ENCODE measurements around the gene SCGB1A1. TPM values are rescaled to one million over a fixed set of nuclear protein-coding genes. Genes with fewer than 3 reads are reported as not detected.

Gene SCGB1A1
- polyA plus RNA-seq, 3 donors, result not detected

GRCh38 chr11:62456630-62457029, 37.8 kb downstream of the SCGB1A1 start:
- Histone ChIP-seq H3K79me2 (ENCODE audit: insufficient read depth, low read length) (no peaks in the 10 kb centered on the region), H2AFZ (ENCODE audit: insufficient read depth, low read depth, low read length, poor library complexity, severe bottlenecking) (no peak overlapping the region), H4K20me1 (ENCODE audit: insufficient read depth, low read length) (no peaks in the 10 kb centered on the region), H3K9me3 (replicated peaks in 1 of 2; ENCODE audit: control insufficient read depth in 1 of 2, insufficient read depth in 1 of 2, low read length in 2 of 2) (no peaks in the 10 kb centered on the region), H3K4me3 (replicated peaks in 1 of 3; ENCODE audit: low read depth in 2 of 3, low read length in 3 of 3) (no peak overlapping the region), H3K27me3 (ENCODE audit: control insufficient read depth in 2 of 2, insufficient read depth in 2 of 2, low read length in 2 of 2) (no peaks in the 10 kb centered on the region), H3K36me3 (replicated peaks in 1 of 2; ENCODE audit: control insufficient read depth in 1 of 2, insufficient read depth in 2 of 2, low read length in 2 of 2) (no peaks in the 10 kb centered on the region), H3K27ac (ENCODE audit: low read depth in 1 of 2, low read length in 2 of 2) (peak overlapping the region in 1 of 2 donors; percentile 81), H3K9ac (ENCODE audit: insufficient read depth, low read length, poor library complexity, severe bottlenecking) (no peak overlapping the region), H3K4me2 (replicated peaks; ENCODE audit: extremely low read depth, low read length, poor library complexity, severe bottlenecking) (no peak overlapping the region), H3K4me1 (ENCODE audit: control insufficient read depth in 1 of 2, insufficient read depth in 2 of 2, low read length in 2 of 2) (peaks cover 26 to 55% of the 10 kb centered on the region in 2 donors)
- TF ChIP-seq CTCF (IDR thresholded peaks at IDR 0.05), result no peak
- Mint-ChIP-seq H3K27ac (peak overlapping the region in 2 of 7 donors; percentile 77 to 89), H3K27me3 (ENCODE audit: low read depth in 3 of 3) (peaks cover 0 to 7% (median 0%) of the 10 kb centered on the region in 3 donors), H3K4me3 (no peak overlapping the region), H3K9me3 (peaks cover 0 to 4% (median 1%) of the 10 kb centered on the region in 7 donors), H3K36me3 (peaks cover 2 to 6% of the 10 kb centered on the region in 2 donors), H3K4me1 (peaks cover 32% of the 10 kb centered on the region)
- no peak for DNase-seq
- no CpG with 5 or more reads among the region's 4 CpGs for WGBS (ENCODE audit: insufficient coverage)
- intact Hi-C loops (cut with micrococcal nuclease), result no loop called here

GRCh38 chr11:62457478-62457877, 38.6 kb downstream of the SCGB1A1 start:
- Histone ChIP-seq H3K9me3 (replicated peaks in 1 of 2; ENCODE audit: control insufficient read depth in 1 of 2, insufficient read depth in 1 of 2, low read length in 2 of 2) (no peaks in the 10 kb centered on the region), H4K20me1 (ENCODE audit: insufficient read depth, low read length) (no peaks in the 10 kb centered on the region), H3K36me3 (replicated peaks in 1 of 2; ENCODE audit: control insufficient read depth in 1 of 2, insufficient read depth in 2 of 2, low read length in 2 of 2) (no peaks in the 10 kb centered on the region), H3K4me2 (replicated peaks; ENCODE audit: extremely low read depth, low read length, poor library complexity, severe bottlenecking) (peak overlapping the region; percentile 39), H3K4me3 (replicated peaks in 1 of 3; ENCODE audit: low read depth in 2 of 3, low read length in 3 of 3) (peak overlapping the region in 1 of 3 experiments; percentile 41), H3K27me3 (ENCODE audit: control insufficient read depth in 2 of 2, insufficient read depth in 2 of 2, low read length in 2 of 2) (no peaks in the 10 kb centered on the region), H3K79me2 (ENCODE audit: insufficient read depth, low read length) (no peaks in the 10 kb centered on the region), H3K9ac (ENCODE audit: insufficient read depth, low read length, poor library complexity, severe bottlenecking) (no peak overlapping the region), H2AFZ (ENCODE audit: insufficient read depth, low read depth, low read length, poor library complexity, severe bottlenecking) (peak overlapping the region; percentile 71), H3K4me1 (ENCODE audit: control insufficient read depth in 1 of 2, insufficient read depth in 2 of 2, low read length in 2 of 2) (peaks cover 35 to 64% of the 10 kb centered on the region in 2 donors), H3K27ac (ENCODE audit: low read depth in 1 of 2, low read length in 2 of 2) (peak overlapping the region in 1 of 2 donors; percentile 81)
- Mint-ChIP-seq H3K27me3 (ENCODE audit: low read depth in 3 of 3) (peaks cover 0 to 7% (median 0%) of the 10 kb centered on the region in 3 donors), H3K4me1 (peaks cover 41% of the 10 kb centered on the region), H3K27ac (peak overlapping the region in 3 of 7 donors; percentile 77 to 89 (median 83)), H3K36me3 (peaks cover 1 to 6% of the 10 kb centered on the region in 2 donors), H3K9me3 (peaks cover 0 to 4% (median 1%) of the 10 kb centered on the region in 7 donors), H3K4me3 (no peak overlapping the region)
- TF ChIP-seq CTCF (IDR thresholded peaks at IDR 0.05), result no peak
- intact Hi-C loops (cut with micrococcal nuclease), result no loop called here
- WGBS (ENCODE audit: insufficient coverage), result no CpG with 5 or more reads among the region's 4 CpGs
- DNase-seq, result no peak
